BJ (cell line): ENCODE measurements around the gene TBPL2. TPM values are rescaled to one million over a fixed set of nuclear protein-coding genes. Genes with fewer than 3 reads are reported as not detected.
"Not testable (repeated sequence)": the region's sequence is repeated elsewhere in the genome, so short reads cannot be mapped to it uniquely, and the experiment has no call there.

Experiments
- CTCF ChIA-PET: fragments of 350-600 bp; formaldehyde crosslinking; extraction: SDS; loops from one replicate; lab custom pipeline; 2021; ENCODE audit warnings: antibody characterized with exemption, inconsistent platforms; lab: Yijun Ruan, JAX
- POLR2A ChIA-PET: fragments of 300-600 bp; sonication (Branson Sonifier 250); formaldehyde crosslinking; extraction: SDS; loops from one replicate; lab custom pipeline; 2021; ENCODE audit warnings: antibody characterized with exemption; lab: Charles Lee
- DNase-seq: peaks from one replicate; pipeline ENCODE4 v3.0.0-alpha.2; 2011; ENCODE audit warnings: low read depth
- H3K27me3 ChIP-seq: 2 replicates; pipeline ENCODE4 v1.6.0; 2011; ENCODE audit warnings: low read length; ENCODE audit not compliant: control insufficient read depth, insufficient read depth
- H3K36me3 ChIP-seq: 2 replicates; pipeline ENCODE4 v1.5.1; 2011; ENCODE audit warnings: low read length; ENCODE audit not compliant: control insufficient read depth, insufficient read depth
- H3K4me3 ChIP-seq: 2 replicates; pipeline ENCODE4 v1.5.1; 2011; ENCODE audit warnings: low read depth, mild to moderate bottlenecking, control low read depth, low read length
- polyA plus RNA-seq: library from polyadenylated mRNA; depleted of rRNA; stranded (reverse); fragments of >200 nt; gene quantifications from 2 replicates; pipeline ENCODE4 v1.2.3, GENCODE V29; 2011
- TF ChIP-seq, protein P1 (sequence below): IDR thresholded peaks from 2 replicates; pipeline ENCODE4 v1.5.1; 2011; ENCODE audit warnings: low read depth, mild to moderate bottlenecking, control low read depth, inconsistent platforms, low read length, moderate library complexity; ENCODE audit not compliant: insufficient read depth

The TBPL2 gene
- polyA plus RNA-seq, 1 experiment = not detected

DNA sequence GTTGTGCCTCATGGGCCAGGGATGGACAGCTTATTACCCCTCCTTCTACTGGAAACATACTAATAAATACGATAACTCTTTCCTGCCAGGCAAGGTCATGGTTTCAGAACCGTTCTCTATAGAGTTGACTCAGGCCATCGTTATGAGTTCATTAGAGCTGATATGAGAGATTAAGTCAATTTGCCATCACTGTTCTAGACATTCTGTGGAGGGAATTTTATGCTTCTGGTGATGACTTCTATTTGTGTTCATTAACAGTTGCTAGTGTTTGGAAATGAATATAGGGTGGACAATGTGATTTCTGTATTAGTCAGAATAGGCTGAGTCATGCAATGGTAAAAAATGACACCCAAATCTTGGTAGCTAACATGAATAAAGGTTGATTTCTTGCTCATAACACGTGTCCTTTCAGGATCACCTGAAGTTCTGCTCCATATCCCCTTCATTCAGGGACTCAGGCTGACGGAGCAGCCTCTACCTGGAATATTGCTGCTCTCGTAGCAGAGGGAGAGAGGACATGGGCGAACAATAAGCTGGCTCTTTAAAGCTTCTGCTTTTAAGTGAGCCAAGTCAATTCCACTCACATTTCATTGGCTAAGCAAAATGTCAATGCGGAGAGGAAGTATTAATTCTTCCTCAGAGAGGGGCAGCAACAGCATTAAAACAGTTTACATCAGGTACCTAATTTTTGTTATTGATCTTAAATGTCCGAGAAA lies 18.5 kb upstream of the TBPL2 start:
- H3K27me3 ChIP-seq = no peaks in the 10 kb centered on the region
- H3K36me3 ChIP-seq = no peaks in the 10 kb centered on the region
- TF ChIP-seq, protein P1, sequence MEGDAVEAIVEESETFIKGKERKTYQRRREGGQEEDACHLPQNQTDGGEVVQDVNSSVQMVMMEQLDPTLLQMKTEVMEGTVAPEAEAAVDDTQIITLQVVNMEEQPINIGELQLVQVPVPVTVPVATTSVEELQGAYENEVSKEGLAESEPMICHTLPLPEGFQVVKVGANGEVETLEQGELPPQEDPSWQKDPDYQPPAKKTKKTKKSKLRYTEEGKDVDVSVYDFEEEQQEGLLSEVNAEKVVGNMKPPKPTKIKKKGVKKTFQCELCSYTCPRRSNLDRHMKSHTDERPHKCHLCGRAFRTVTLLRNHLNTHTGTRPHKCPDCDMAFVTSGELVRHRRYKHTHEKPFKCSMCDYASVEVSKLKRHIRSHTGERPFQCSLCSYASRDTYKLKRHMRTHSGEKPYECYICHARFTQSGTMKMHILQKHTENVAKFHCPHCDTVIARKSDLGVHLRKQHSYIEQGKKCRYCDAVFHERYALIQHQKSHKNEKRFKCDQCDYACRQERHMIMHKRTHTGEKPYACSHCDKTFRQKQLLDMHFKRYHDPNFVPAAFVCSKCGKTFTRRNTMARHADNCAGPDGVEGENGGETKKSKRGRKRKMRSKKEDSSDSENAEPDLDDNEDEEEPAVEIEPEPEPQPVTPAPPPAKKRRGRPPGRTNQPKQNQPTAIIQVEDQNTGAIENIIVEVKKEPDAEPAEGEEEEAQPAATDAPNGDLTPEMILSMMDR = no peak
- H3K4me3 ChIP-seq = no peak overlapping the region
- CTCF ChIA-PET = interaction anchor here (1.2 to 1.7 kb wide), 2 partner anchors 11 to 12 kb away, joined by 3 to 5 read pairs; no protein-coding TSS in a partner anchor
- POLR2A ChIA-PET = no interaction called here
- DNase-seq = no peak

DNA sequence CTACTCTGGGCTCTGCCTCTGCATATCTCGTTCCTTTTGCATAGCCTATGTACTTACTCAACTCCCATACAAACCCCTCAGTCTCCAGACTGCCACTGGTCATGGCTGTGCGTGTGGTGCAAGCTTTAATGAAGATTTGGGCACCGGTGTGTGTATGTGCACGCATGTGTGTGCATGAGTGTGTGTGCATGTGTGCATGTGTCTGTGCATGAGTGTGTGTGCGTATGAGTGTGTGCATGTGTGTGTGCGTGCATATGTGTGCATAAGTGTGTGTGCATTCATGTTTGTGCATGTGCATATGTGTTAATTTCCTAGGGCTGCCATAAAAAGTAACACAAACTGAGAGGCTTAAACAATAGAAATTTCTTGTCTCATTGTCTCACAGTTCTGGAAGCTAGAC lies 17.1 kb upstream of the TBPL2 start:
- TF ChIP-seq, protein P1 = no peak
- Histone ChIP-seq H3K27me3 (no peaks in the 10 kb centered on the region), H3K4me3 (no peak overlapping the region), H3K36me3 (no peaks in the 10 kb centered on the region)
- CTCF ChIA-PET = interaction anchor here (1.2 kb wide), 1 partner anchor 1017 kb away, joined by 3 read pairs; no protein-coding TSS in a partner anchor
- no peak for DNase-seq
- POLR2A ChIA-PET = no interaction called here

DNA sequence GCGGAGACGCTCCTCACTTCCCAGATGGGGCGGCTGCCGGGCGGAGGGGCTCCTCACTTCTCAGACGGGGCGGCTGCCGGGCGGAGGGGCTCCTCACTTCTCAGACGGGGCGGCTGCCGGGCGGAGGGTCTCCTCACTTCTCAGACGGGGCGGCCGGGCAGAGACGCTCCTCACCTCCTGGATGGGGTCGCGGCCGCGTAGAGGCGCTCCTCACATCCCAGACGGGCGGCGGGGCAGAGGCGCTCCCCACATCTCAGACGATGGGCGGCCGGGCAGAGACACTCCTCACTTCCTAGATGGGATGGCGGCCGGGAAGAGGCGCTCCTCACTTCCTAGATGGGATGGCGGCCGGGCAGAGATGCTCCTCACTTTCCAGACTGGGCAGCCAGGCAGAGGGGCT lies 16.0 kb upstream of the TBPL2 start:
- H3K27me3 ChIP-seq, DNase-seq, H3K4me3 ChIP-seq, H3K36me3 ChIP-seq, CTCF ChIA-PET, POLR2A ChIA-PET: not testable (repeated sequence)

DNA sequence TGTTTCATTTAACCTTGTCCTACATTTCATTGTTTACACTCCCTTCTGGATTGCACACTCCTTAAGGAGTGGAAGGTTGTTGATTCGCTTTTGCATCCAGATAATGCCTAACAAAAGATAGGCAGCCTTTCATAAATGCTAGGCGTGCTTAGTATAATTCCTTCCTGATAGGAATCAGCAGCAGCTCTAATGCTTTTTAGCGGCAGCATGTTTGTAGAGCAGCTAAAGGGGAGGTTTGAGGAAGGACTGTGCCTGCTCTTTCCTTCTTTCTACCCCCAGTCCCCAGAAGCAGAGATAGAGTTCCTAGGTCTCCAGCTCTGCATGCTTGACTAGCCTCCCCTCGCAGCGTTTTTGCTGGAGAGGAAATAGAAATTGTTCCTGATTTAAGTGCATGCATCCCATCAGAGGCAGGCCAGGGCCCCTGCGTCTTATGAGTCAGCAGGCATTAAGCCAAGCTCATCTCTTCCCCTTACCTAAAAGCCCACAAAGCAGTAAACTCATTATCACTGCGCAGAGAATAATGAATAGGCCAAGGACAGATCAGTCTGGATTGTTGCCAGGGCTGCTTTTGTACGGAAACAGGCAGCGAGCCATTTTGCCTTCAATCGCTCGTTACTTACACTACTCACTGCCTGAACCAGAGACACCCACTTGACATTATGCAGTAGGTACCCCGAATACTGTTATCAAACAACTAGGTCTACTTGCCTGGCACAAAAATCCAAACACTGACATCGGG lies 14.0 kb upstream of the TBPL2 start:
- ChIA-PET POLR2A (interaction anchor here (0.5 kb wide), 1 partner anchor 30 kb away, joined by 7 read pairs; no protein-coding TSS in a partner anchor), CTCF (interaction anchor here (1.2 to 1.3 kb wide), 2 partner anchors 8 to 16 kb away, joined by 3 to 4 read pairs; no protein-coding TSS in a partner anchor)
- H3K4me3 ChIP-seq = no peak overlapping the region
- no peak for DNase-seq
- no peaks in the 10 kb centered on the region for H3K36me3 ChIP-seq
- TF ChIP-seq, protein P1 = no peak
- no peaks in the 10 kb centered on the region for H3K27me3 ChIP-seq

DNA sequence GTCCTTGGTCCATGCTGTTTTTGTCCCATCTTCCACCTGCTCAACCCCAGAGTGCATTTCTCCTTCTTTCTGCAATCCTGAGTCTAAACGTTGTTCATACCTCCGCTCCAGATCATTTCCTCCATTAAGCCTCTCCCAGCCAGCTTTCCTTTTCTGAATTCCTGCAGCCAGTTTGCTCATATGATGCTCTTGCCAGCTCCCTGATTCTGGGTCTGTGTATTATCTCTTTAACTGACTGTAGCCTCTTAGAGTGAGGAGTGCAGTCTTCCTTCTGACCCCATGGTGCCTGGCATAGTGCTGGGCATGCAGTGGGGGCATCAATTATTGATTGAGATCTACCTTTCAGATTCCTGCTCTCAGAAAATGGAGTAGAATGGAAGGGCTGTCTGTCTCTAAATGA lies 11.5 kb upstream of the TBPL2 start:
- H3K36me3 ChIP-seq = no peaks in the 10 kb centered on the region
- DNase-seq = no peak
- CTCF ChIA-PET = no interaction called here
- H3K27me3 ChIP-seq = no peaks in the 10 kb centered on the region
- H3K4me3 ChIP-seq = no peak overlapping the region
- POLR2A ChIA-PET = no interaction called here
- TF ChIP-seq, protein P1 = no peak
